K562 (cell line): ENCODE measurements around the gene PPP1CC. TPM values are rescaled to one million over a fixed set of nuclear protein-coding genes. Genes with fewer than 3 reads are reported as not detected.

Source experiments
- ATAC-seq: fragments of 200-7000 bp; cut with Tn5 transposase; 3 replicates; pipeline ENCODE4 v1.9.1; 2020; ENCODE audit warnings: moderate library complexity
- BruUV-seq: library from RNA; stranded (reverse); fragments of 400-500 nt; replicated peaks from 2 replicates; lab custom pipeline; 2021; lab: Mats Ljungman, UMichigan
- CTCF ChIA-PET: fragments of 300-600 bp; formaldehyde crosslinking; extraction: SDS; loops from one replicate; lab custom pipeline; 2021; ENCODE audit warnings: low intra/inter-chr PET ratio; lab: Yijun Ruan, JAX
- POLR2A ChIA-PET: fragments of 300-600, 350-650 bp; sonication (Branson Sonifier 250); formaldehyde crosslinking; extraction: SDS; loops from one replicate; lab custom pipeline; 2021; ENCODE audit warnings: antibody characterized with exemption, inconsistent platforms; lab: Yijun Ruan, JAX
- DNase-seq, 4 experiments: peaks; one replicate each; pipeline versions ENCODE4 v3.0.0 to v3.0.0-alpha.2; 2011 to 2018; ENCODE audit warnings: low spot score in 3 of 4, mixed read lengths in 3 of 4; ENCODE audit errors: extremely low read depth in 1 of 4
- FAIRE-seq: peaks from 2 replicates; lab custom pipeline; 2011; peaks lifted over from hg19 to GRCh38; lab: Jason Lieb, UNC
- H2AFZ ChIP-seq: 2 replicates; pipeline ENCODE4 v1.6.0; 2011; ENCODE audit warnings: low read depth, low read length, control low read depth, inconsistent platforms
- H3K27ac ChIP-seq: fragments of 200-600 bp; 3 replicates; pipeline ENCODE4 v1.8.0; 2011; ENCODE audit warnings: low read depth, mild to moderate bottlenecking, control low read depth, inconsistent platforms, low read length, moderate library complexity, mixed read lengths; ENCODE audit errors: extremely low read depth
- H3K27me3 ChIP-seq, 2 experiments: fragments of 300-600 bp in 1 of 2; 2 replicates in 1 of 2; 3 replicates in 1 of 2; pipeline versions ENCODE4 v1.6.0 to v1.8.0; 2011; ENCODE audit warnings: inconsistent platforms in 2 of 2, low read length in 2 of 2, mild to moderate bottlenecking in 1 of 2, mixed read lengths in 1 of 2, moderate library complexity in 1 of 2; ENCODE audit not compliant: control insufficient read depth in 2 of 2, insufficient read depth in 2 of 2
- H3K36me3 ChIP-seq: fragments of 300-600 bp; 3 replicates; pipeline ENCODE4 v1.8.0; 2011; ENCODE audit warnings: mild to moderate bottlenecking, low read length, inconsistent platforms; ENCODE audit not compliant: control insufficient read depth, insufficient read depth
- H3K4me1 ChIP-seq, 2 experiments: fragments of 200-600 bp in 1 of 2; replicated peaks in 1 of 2; 2 replicates in 1 of 2; 3 replicates in 1 of 2; pipeline versions ENCODE4 v1.5.1 to v1.8.0; 2011; ENCODE audit warnings: inconsistent platforms in 2 of 2, low read length in 2 of 2, mild to moderate bottlenecking in 1 of 2, mixed read lengths in 1 of 2, moderate library complexity in 1 of 2; ENCODE audit not compliant: control insufficient read depth in 2 of 2, insufficient read depth in 2 of 2
- H3K4me2 ChIP-seq: 2 replicates; pipeline ENCODE4 v1.6.1; 2011; ENCODE audit warnings: low read length, control low read depth, inconsistent platforms, mixed read lengths; ENCODE audit not compliant: insufficient read depth
- H3K4me3 ChIP-seq: fragments of 200-600 bp; sonication (generic), shearing (Covaris generic); 2 replicates; pipeline ENCODE4 v1.5.1; 2016; ENCODE audit warnings: control low read depth, inconsistent platforms
- H3K79me2 ChIP-seq: fragments of 200-600 bp; 3 replicates; pipeline ENCODE4 v1.8.0; 2011; ENCODE audit warnings: low read length, inconsistent platforms; ENCODE audit not compliant: control insufficient read depth, insufficient read depth
- H3K9ac ChIP-seq, 2 experiments: 2 replicates each; pipeline versions ENCODE4 v1.6.0 to v1.6.1; 2011; ENCODE audit warnings: low read depth in 2 of 2, low read length in 2 of 2, control low read depth in 1 of 2, inconsistent platforms in 1 of 2, mild to moderate bottlenecking in 1 of 2, mixed read lengths in 1 of 2; ENCODE audit not compliant: insufficient read depth in 1 of 2
- H3K9me1 ChIP-seq: one replicate; pipeline ENCODE4 v1.6.0; 2011; ENCODE audit warnings: inconsistent platforms, mild to moderate bottlenecking, low read length, moderate library complexity; ENCODE audit not compliant: control insufficient read depth, insufficient read depth
- H3K9me3 ChIP-seq: replicated peaks from 2 replicates; pipeline ENCODE4 v1.5.1; 2011; ENCODE audit warnings: low read depth, low read length, inconsistent platforms; ENCODE audit not compliant: control insufficient read depth, insufficient read depth
- H4K20me1 ChIP-seq: replicated peaks from 2 replicates; pipeline ENCODE4 v1.6.1; 2011; ENCODE audit warnings: low read length, inconsistent platforms, mixed read lengths; ENCODE audit not compliant: control insufficient read depth, insufficient read depth
- BACH1 ChIP-seq: fragments of 200-800 bp; sonication (Bioruptor generic); IDR thresholded peaks from 2 replicates; pipeline ENCODE4 v1.6.1; 2016; ENCODE audit warnings: missing genetic modification characterization, missing compliant biosample characterization
- BCOR ChIP-seq: fragments of 450-650 bp; IDR thresholded peaks from 2 replicates; pipeline ENCODE4 v1.6.1; 2016
- BHLHE40 ChIP-seq: IDR thresholded peaks from 2 replicates; pipeline ENCODE4 v1.6.1; 2011; ENCODE audit warnings: low read length, improper control_type of control experiment
- GATA2 ChIP-seq: sonication (generic); formaldehyde crosslinking; IDR thresholded peaks from 2 replicates; pipeline ENCODE4 v1.4.0; 2020; ENCODE audit warnings: mild to moderate bottlenecking, missing genetic modification reagents
- HDGF ChIP-seq: fragments of 450-650 bp; IDR thresholded peaks from 2 replicates; pipeline ENCODE4 v1.6.1; 2016
- HINFP ChIP-seq: fragments of 450-650 bp; conservative IDR thresholded peaks from 2 replicates; pipeline ENCODE4 v1.6.1; 2016; ENCODE audit warnings: missing genetic modification characterization, low read depth, mild to moderate bottlenecking, control low read depth, missing compliant biosample characterization
- KLF10 ChIP-seq: fragments of 250-450 bp; sonication (Bioruptor Pico); IDR thresholded peaks from 2 replicates; pipeline ENCODE4 v1.6.1; 2021; ENCODE audit warnings: matching md5 sums
- MCM2 ChIP-seq: fragments of 450-650 bp; IDR thresholded peaks from 2 replicates; pipeline ENCODE4 v1.6.1; 2017; ENCODE audit warnings: low read depth, mild to moderate bottlenecking
- PHB ChIP-seq: fragments of 250-450 bp; sonication (Bioruptor Pico); IDR thresholded peaks from 2 replicates; pipeline ENCODE4 v1.5.0; 2021
- PTRF ChIP-seq: fragments of 450-650 bp; IDR thresholded peaks from 2 replicates; pipeline ENCODE4 v1.6.1; 2016; ENCODE audit warnings: mild to moderate bottlenecking, missing genetic modification characterization, missing compliant biosample characterization
- REST ChIP-seq, 2 experiments: fragments of 450-650 bp; formaldehyde crosslinking in 1 of 2; IDR thresholded peaks; 2 replicates each; pipeline versions ENCODE4 v1.4.0 to v1.6.1; 2014 to 2020; ENCODE audit warnings: mild to moderate bottlenecking in 2 of 2, borderline replicate concordance in 1 of 2, low read depth in 1 of 2
- ZC3H11A ChIP-seq: IDR thresholded peaks from 2 replicates; pipeline ENCODE4 v1.6.1; 2012; ENCODE audit warnings: low read depth, low read length, improper control_type of control experiment
- ZNF280A ChIP-seq: fragments of 450-650 bp; IDR thresholded peaks from 2 replicates; pipeline ENCODE4 v1.6.1; 2018; ENCODE audit warnings: mild to moderate bottlenecking, low read depth; ENCODE audit not compliant: partially characterized antibody
- WGBS: fragments of 100-300 bp; shearing (Covaris generic); methylation state at CpG from one replicate; pipeline ENCODE4 v1.1.6; 2016; ENCODE audit warnings: low coverage, mixed read lengths; ENCODE audit not compliant: insufficient coverage; ENCODE audit errors: missing lambda C conversion rate; 5-methylcytosine and 5-hydroxymethylcytosine counted together
- in situ Hi-C: fragments of 300-500 bp; cut with MboI; formaldehyde crosslinking; loops from 4 replicates; pipeline ENCODE4 v1.15.0; 2018; ENCODE audit warnings: inconsistent platforms, mixed read lengths
- intact Hi-C: fragments of 100-400 bp; cut with micrococcal nuclease; formaldehyde crosslinking; loops from 2 replicates; pipeline ENCODE4 v1.14.2; 2022
- polyA plus RNA-seq, 8 experiments: library from polyadenylated mRNA; depleted of rRNA in 4 of 8; stranded (reverse) in 5 of 8; unstranded in 3 of 8; fragments of >200 nt; fragmentation: Nextera tagmentation in 2 of 8; fragmentation: Illumina TruSeq in 1 of 8; extraction: Ambion mirVana in 2 of 8; extraction: Trizol in 1 of 8; gene quantifications; 2 replicates each; pipeline versions ENCODE4 v1.2.1 to v1.2.3, GENCODE V29; 2011 to 2014; ENCODE audit warnings: inconsistent platforms in 1 of 8, missing spikeins in 1 of 8
- total RNA-seq, 7 experiments: library from RNA; depleted of rRNA in 6 of 7; stranded (reverse); fragments of >200 nt in 6 of 7; fragmentation: Illumina TruSeq in 2 of 7; extraction: Trizol in 2 of 7; gene quantifications; 2 replicates each; pipeline versions ENCODE4 v1.2.1 to v1.2.3, GENCODE V29; 2011 to 2021; ENCODE audit warnings: low replicate concordance in 1 of 7

Gene PPP1CC
- total and polyA plus RNA-seq, 9 of the 15 experiments (the other 6 are each of a cell fraction or from before 2014, with no cell fraction given): 67.4 to 286 (median 195) TPM

GRCh38 chr12:110697236-110697635 lies 45.5 kb downstream of the PPP1CC start:
- ChIA-PET CTCF (interaction anchor here (0.8 to 1.8 kb wide), 3 partner anchors 145 to 247 kb away, joined by 3 to 4 read pairs (median 3); partner anchors contain the start of gene ARPC3), POLR2A (interaction anchor here (0.6 to 0.7 kb wide), 2 partner anchors 14 to 670 kb away, joined by 3 to 4 read pairs; no protein-coding TSS in a partner anchor)
- H2AFZ ChIP-seq: no peak overlapping the region
- H3K4me3 ChIP-seq: no peak overlapping the region
- 39% methylated on average over 2 of the region's 2 CpGs for WGBS
- H3K9me3 ChIP-seq: no peaks in the 10 kb centered on the region
- no peak overlapping the region for H3K4me2 ChIP-seq
- H3K36me3 ChIP-seq: no peaks in the 10 kb centered on the region
- intact Hi-C loops: loop anchor here (5.0 kb wide), 2 partner anchors 80 to 190 kb away; no protein-coding TSS in a partner anchor
- H4K20me1 ChIP-seq: no peaks in the 10 kb centered on the region
- no peak overlapping the region for H3K27ac ChIP-seq
- H3K9me1 ChIP-seq: no peaks in the 10 kb centered on the region
- H3K9ac ChIP-seq: no peak overlapping the region
- no peak for FAIRE-seq
- no peaks in the 10 kb centered on the region for H3K27me3 ChIP-seq
- peaks cover 35 to 42% of the 10 kb centered on the region in 2 experiments for H3K4me1 ChIP-seq
- H3K79me2 ChIP-seq: no peaks in the 10 kb centered on the region
- in situ Hi-C loops: no loop called here
- no peak for DNase-seq
- no TSS peak for BruUV-seq
- no peak for ATAC-seq
- TF ChIP-seq REST (IDR thresholded peaks at IDR 0.05; ENCODE audit: borderline replicate concordance): no peak
- no peak for TF ChIP-seq REST (CRISPR knock-in tag; IDR thresholded peaks at IDR 0.05; ENCODE audit: low read depth)
- TF ChIP-seq ZC3H11A: no peak
- no peak for TF ChIP-seq BACH1 (tag)
- no peak for TF ChIP-seq PHB (CRISPR knock-in tag)
- no peak for TF ChIP-seq MCM2
- no peak for TF ChIP-seq HDGF
- no peak for TF ChIP-seq BCOR
- no peak for TF ChIP-seq PTRF (tag)
- TF ChIP-seq KLF10 (CRISPR knock-in tag): no peak
- TF ChIP-seq GATA2: no peak
- no peak for TF ChIP-seq HINFP (tag)
- no peak for TF ChIP-seq BHLHE40
- TF ChIP-seq ZNF280A: no peak
